H9 (cell line): ENCODE data around the gene GPR107. TPM values are rescaled to one million over a fixed set of nuclear protein-coding genes. Genes with fewer than 3 reads are reported as not detected.

Experiments used
- DNase-seq: peaks from one replicate; pipeline ENCODE4 v3.0.0-alpha.2; 2017
- H2AFZ ChIP-seq: one replicate; pipeline ENCODE4 v1.6.1; 2013; ENCODE audit warnings: mild to moderate bottlenecking, low read length, control low read depth, moderate library complexity
- H2AK5ac ChIP-seq: 2 replicates; pipeline ENCODE4 v1.6.1; 2013; ENCODE audit warnings: low read length, control low read depth, mixed read lengths; ENCODE audit not compliant: insufficient read length
- H2BK120ac ChIP-seq: one replicate; pipeline ENCODE4 v1.6.1; 2013; ENCODE audit warnings: low read depth, mild to moderate bottlenecking, low read length, control low read depth, inconsistent platforms; ENCODE audit not compliant: poor library complexity, severe bottlenecking
- H2BK12ac ChIP-seq: 2 replicates; pipeline ENCODE4 v1.6.1; 2013; ENCODE audit warnings: low read length, control low read depth, mixed read lengths, low read depth; ENCODE audit not compliant: insufficient read length
- H2BK15ac ChIP-seq: 2 replicates; pipeline ENCODE4 v1.6.1; 2013; ENCODE audit warnings: low read depth, low read length, control low read depth
- H2BK20ac ChIP-seq: one replicate; pipeline ENCODE4 v1.6.1; 2013; ENCODE audit warnings: low read depth, mild to moderate bottlenecking, low read length, control low read depth, inconsistent platforms; ENCODE audit not compliant: poor library complexity, severe bottlenecking
- H2BK5ac ChIP-seq: 2 replicates; pipeline ENCODE4 v1.6.1; 2013; ENCODE audit warnings: low read length, control low read depth, mixed read lengths; ENCODE audit not compliant: insufficient read length
- H3K14ac ChIP-seq: 2 replicates; pipeline ENCODE4 v1.6.1; 2013; ENCODE audit warnings: low read length, control low read depth; ENCODE audit not compliant: insufficient read depth
- H3K18ac ChIP-seq: 2 replicates; pipeline ENCODE4 v1.6.1; 2013; ENCODE audit warnings: low read depth, mild to moderate bottlenecking, mixed read lengths, low read length, control low read depth; ENCODE audit not compliant: insufficient read length
- H3K23ac ChIP-seq: 2 replicates; pipeline ENCODE4 v1.6.1; 2013; ENCODE audit warnings: low read length, control low read depth, mixed read lengths, low read depth; ENCODE audit not compliant: insufficient read length
- H3K23me2 ChIP-seq: 2 replicates; pipeline ENCODE4 v1.6.1; 2013; ENCODE audit warnings: low read depth, mild to moderate bottlenecking, mixed read lengths, low read length, control low read depth; ENCODE audit not compliant: insufficient read length, poor library complexity, severe bottlenecking
- H3K27ac ChIP-seq: 2 replicates; pipeline ENCODE4 v1.5.1; 2013; ENCODE audit warnings: low read length, control low read depth, mixed read lengths, low read depth; ENCODE audit not compliant: insufficient read length
- H3K27me3 ChIP-seq: 2 replicates; pipeline ENCODE4 v1.6.1; 2013; ENCODE audit warnings: low read length, control low read depth, inconsistent platforms; ENCODE audit not compliant: insufficient read depth
- H3K4ac ChIP-seq: 2 replicates; pipeline ENCODE4 v1.6.1; 2013; ENCODE audit warnings: low read depth, mild to moderate bottlenecking, control low read depth, inconsistent platforms, low read length, moderate library complexity
- H3K4me1 ChIP-seq: 2 replicates; pipeline ENCODE4 v1.6.1; 2013; ENCODE audit warnings: low read length, control low read depth, inconsistent platforms; ENCODE audit not compliant: insufficient read depth
- H3K4me2 ChIP-seq: 2 replicates; pipeline ENCODE4 v1.6.1; 2013; ENCODE audit warnings: low read length, control low read depth, mixed read lengths; ENCODE audit not compliant: insufficient read length, insufficient read depth
- H3K56ac ChIP-seq: 2 replicates; pipeline ENCODE4 v1.6.1; 2013; ENCODE audit warnings: low read depth, mild to moderate bottlenecking, mixed read lengths, low read length, control low read depth; ENCODE audit not compliant: insufficient read length
- H3K79me1 ChIP-seq: 2 replicates; pipeline ENCODE4 v1.6.1; 2013; ENCODE audit warnings: low read depth, mild to moderate bottlenecking, moderate library complexity, low read length, control low read depth, inconsistent platforms; ENCODE audit not compliant: insufficient read depth, poor library complexity, severe bottlenecking
- H3K79me2 ChIP-seq: 2 replicates; pipeline ENCODE4 v1.6.1; 2013; ENCODE audit warnings: low read length, control low read depth, inconsistent platforms; ENCODE audit not compliant: insufficient read depth
- H3K9ac ChIP-seq: 2 replicates; pipeline ENCODE4 v1.6.1; 2013; ENCODE audit warnings: low read length, control low read depth, mixed read lengths; ENCODE audit not compliant: insufficient read length; ENCODE audit errors: extremely low read depth
- H3K9me3 ChIP-seq: one replicate; pipeline ENCODE4 v1.6.1; 2013; ENCODE audit warnings: low read depth, low read length, inconsistent platforms; ENCODE audit not compliant: control insufficient read depth
- H3T11ph ChIP-seq: one replicate; pipeline ENCODE4 v1.6.1; 2013; ENCODE audit warnings: mild to moderate bottlenecking, low read length, control low read depth, inconsistent platforms
- H4K20me1 ChIP-seq: one replicate; pipeline ENCODE4 v1.6.1; 2013; ENCODE audit not compliant: control insufficient read depth, insufficient read length, insufficient read depth
- H4K5ac ChIP-seq: 2 replicates; pipeline ENCODE4 v1.6.1; 2013; ENCODE audit warnings: low read depth, mild to moderate bottlenecking, mixed read lengths, low read length, control low read depth; ENCODE audit not compliant: insufficient read length
- H4K8ac ChIP-seq: replicated peaks from 2 replicates; pipeline ENCODE4 v1.6.1; 2013; ENCODE audit warnings: low read length, control low read depth, mixed read lengths, low read depth; ENCODE audit not compliant: insufficient read length
- H4K91ac ChIP-seq: 2 replicates; pipeline ENCODE4 v1.6.1; 2013; ENCODE audit warnings: low read depth, mild to moderate bottlenecking, moderate library complexity, mixed read lengths, low read length, control low read depth; ENCODE audit not compliant: insufficient read length
- H3K27ac Mint-ChIP-seq, 3 experiments: 2 replicates in 2 of 3; 3 replicates in 1 of 3; pipeline ENCODE4 v1.8.0; 2020 to 2021; ENCODE audit warnings: mixed read lengths in 3 of 3, mild to moderate bottlenecking in 1 of 3, moderate library complexity in 1 of 3
- H3K27me3 Mint-ChIP-seq: 2 replicates; pipeline ENCODE4 v1.8.0; 2021; ENCODE audit warnings: low read depth, mild to moderate bottlenecking, moderate library complexity, mixed read lengths
- H3K36me3 Mint-ChIP-seq, 3 experiments: 2 replicates in 2 of 3; 3 replicates in 1 of 3; pipeline ENCODE4 v1.8.0; 2020 to 2021; ENCODE audit warnings: low read depth in 3 of 3, mixed read lengths in 3 of 3; ENCODE audit not compliant: insufficient read depth in 1 of 3
- H3K4me1 Mint-ChIP-seq, 2 experiments: 2 replicates each; pipeline ENCODE4 v1.8.0; 2020; ENCODE audit warnings: mixed read lengths in 2 of 2
- H3K4me3 Mint-ChIP-seq, 2 experiments: 2 replicates in 1 of 2; 3 replicates in 1 of 2; pipeline ENCODE4 v1.8.0; 2020 to 2021; ENCODE audit warnings: mild to moderate bottlenecking in 2 of 2, mixed read lengths in 2 of 2, moderate library complexity in 1 of 2
- H3K9me3 Mint-ChIP-seq, 2 experiments: 2 replicates in 1 of 2; 3 replicates in 1 of 2; pipeline ENCODE4 v1.8.0; 2020; ENCODE audit warnings: mild to moderate bottlenecking in 2 of 2, mixed read lengths in 2 of 2, moderate library complexity in 1 of 2
- WGBS: extraction: QIAGEN DNeasy Blood & Tissue Kit; methylation state at CpG from one replicate; pipeline ENCODE4 v1.1.7; 2013; ENCODE audit warnings: missing lambda C conversion rate, low lambda C conversion rate, mixed read lengths; ENCODE audit not compliant: insufficient read length; ENCODE audit errors: extremely low coverage; 5-methylcytosine and 5-hydroxymethylcytosine counted together
- total RNA-seq: library from RNA; stranded (reverse); gene quantifications from 2 replicates; pipeline ENCODE4 v1.2.1, GENCODE V29; 2021
- TF ChIP-seq, protein P1 (sequence below): fragments of 200-600 bp; sonication (generic); conservative IDR thresholded peaks from 3 replicates; pipeline ENCODE4 v1.8.0; 2021; ENCODE audit warnings: antibody characterized with exemption, mild to moderate bottlenecking

The GPR107 gene
- total RNA-seq, 1 experiment from 2014 or later, result 38.0 TPM

- peak overlapping the region in 2 of 3 experiments; percentile 66 to 74; a peak in 4 of 7 replicates for H3K27ac Mint-ChIP-seq
- H2BK5ac ChIP-seq, result no peak overlapping the region
Measured at GRCh38 chr9:130186839-130187522, 133.3 kb downstream of the GPR107 start.

More at GRCh38 chr9:130186839-130187522, 133.3 kb downstream of the GPR107 start:
- H3K9ac ChIP-seq, result no peak overlapping the region
- peak overlapping the region; percentile 8 for H3K4me2 ChIP-seq
- no peaks in the 10 kb centered on the region for H3K27me3 ChIP-seq
- H3K9me3 ChIP-seq, result no peaks in the 10 kb centered on the region
- no peak overlapping the region for H2BK120ac ChIP-seq
- peak overlapping the region in 1 of 2 experiments; percentile 23; a peak in 2 of 5 replicates for H3K4me3 Mint-ChIP-seq
- H3K18ac ChIP-seq, result no peak overlapping the region
- peaks cover 34 to 48% of the 10 kb centered on the region in 2 experiments for H3K4me1 Mint-ChIP-seq
- no peak overlapping the region for H4K8ac ChIP-seq
- peak overlapping the region; percentile 16; the same call in 1 of the 2 replicates for H3K14ac ChIP-seq
- TF ChIP-seq, protein P1, sequence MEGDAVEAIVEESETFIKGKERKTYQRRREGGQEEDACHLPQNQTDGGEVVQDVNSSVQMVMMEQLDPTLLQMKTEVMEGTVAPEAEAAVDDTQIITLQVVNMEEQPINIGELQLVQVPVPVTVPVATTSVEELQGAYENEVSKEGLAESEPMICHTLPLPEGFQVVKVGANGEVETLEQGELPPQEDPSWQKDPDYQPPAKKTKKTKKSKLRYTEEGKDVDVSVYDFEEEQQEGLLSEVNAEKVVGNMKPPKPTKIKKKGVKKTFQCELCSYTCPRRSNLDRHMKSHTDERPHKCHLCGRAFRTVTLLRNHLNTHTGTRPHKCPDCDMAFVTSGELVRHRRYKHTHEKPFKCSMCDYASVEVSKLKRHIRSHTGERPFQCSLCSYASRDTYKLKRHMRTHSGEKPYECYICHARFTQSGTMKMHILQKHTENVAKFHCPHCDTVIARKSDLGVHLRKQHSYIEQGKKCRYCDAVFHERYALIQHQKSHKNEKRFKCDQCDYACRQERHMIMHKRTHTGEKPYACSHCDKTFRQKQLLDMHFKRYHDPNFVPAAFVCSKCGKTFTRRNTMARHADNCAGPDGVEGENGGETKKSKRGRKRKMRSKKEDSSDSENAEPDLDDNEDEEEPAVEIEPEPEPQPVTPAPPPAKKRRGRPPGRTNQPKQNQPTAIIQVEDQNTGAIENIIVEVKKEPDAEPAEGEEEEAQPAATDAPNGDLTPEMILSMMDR, result no peak
- no peak overlapping the region for H4K5ac ChIP-seq
- no peak overlapping the region for H2BK15ac ChIP-seq
- no CpG with 5 or more reads among the region's 25 CpGs for WGBS
- H3T11ph ChIP-seq, result no peak overlapping the region
- no peak overlapping the region for H2BK20ac ChIP-seq
- no peak overlapping the region for H3K23ac ChIP-seq
- H3K27me3 Mint-ChIP-seq, result no peaks in the 10 kb centered on the region
- no peaks in the 10 kb centered on the region for H3K9me3 Mint-ChIP-seq
- no peaks in the 10 kb centered on the region for H3K36me3 Mint-ChIP-seq
- H3K23me2 ChIP-seq, result no peaks in the 10 kb centered on the region
- peak; percentile 87 for DNase-seq
- no peaks in the 10 kb centered on the region for H4K20me1 ChIP-seq
- no peak overlapping the region for H3K4ac ChIP-seq
- H2AFZ ChIP-seq, result no peak overlapping the region
- H3K4me1 ChIP-seq, result peaks cover 3% of the 10 kb centered on the region; the same call in 1 of the 2 replicates
- no peak overlapping the region for H3K56ac ChIP-seq
- no peaks in the 10 kb centered on the region; the same call in 1 of the 2 replicates for H3K79me2 ChIP-seq
- H3K79me1 ChIP-seq, result no peaks in the 10 kb centered on the region
- no peak overlapping the region for H3K27ac ChIP-seq
- H2BK12ac ChIP-seq, result no peak overlapping the region
- no peak overlapping the region for H2AK5ac ChIP-seq
- no peak overlapping the region for H4K91ac ChIP-seq
